ENCODE results near the gene VCL.
"Not testable (repeated sequence)": the region's sequence is repeated elsewhere in the genome, so short reads cannot be mapped to it uniquely, and the experiment has no call there.

VCL gene

GRCh38 chr10:74056050-74056818 lies 58.3 kb downstream of the VCL start:
- Histone ChIP-seq H3K4me3 (no peak overlapping the region), H3K27ac (peak overlapping the region in 4 of 21 experiments; percentile 27 to 64 (median 34))

- Histone ChIP-seq H3K27ac (no peak overlapping the region), H3K4me3 (no peak overlapping the region)
Measured at GRCh38 chr10:74058071-74058470, 60.2 kb downstream of the VCL start.

- Histone ChIP-seq H3K27ac (no peak overlapping the region), H3K4me3 (no peak overlapping the region)
Measured at GRCh38 chr10:74058658-74059057, 60.7 kb downstream of the VCL start.

- Histone ChIP-seq H3K27ac (peak overlapping the region in 3 of 21 experiments; percentile 10 to 66 (median 33)), H3K4me3 (no peak overlapping the region)
Measured at GRCh38 chr10:74061104-74061503, 63.2 kb downstream of the VCL start.

GRCh38 chr10:74061978-74062377 lies 64.1 kb downstream of the VCL start:
- peak overlapping the region in 2 of 21 experiments; percentile 16 to 26 for H3K27ac ChIP-seq
- H3K4me3 ChIP-seq, result not testable (repeated sequence)

- H3K4me3 ChIP-seq, result no peak overlapping the region
- H3K27ac ChIP-seq, result peak overlapping the region in 1 of 21 experiments; percentile 49
Measured at GRCh38 chr10:74063256-74063655, 65.3 kb downstream of the VCL start.

- Histone ChIP-seq H3K4me3 (no peak overlapping the region), H3K27ac (no peak overlapping the region)
Measured at GRCh38 chr10:74067373-74068352, 69.7 kb downstream of the VCL start.

- Histone ChIP-seq H3K4me3 (no peak overlapping the region), H3K27ac (no peak overlapping the region)
Measured at GRCh38 chr10:74071157-74071556, 73.2 kb downstream of the VCL start.

GRCh38 chr10:74072503-74072902 lies 74.6 kb downstream of the VCL start:
- Histone ChIP-seq H3K27ac (no peak overlapping the region), H3K4me3 (no peak overlapping the region)

GRCh38 chr10:74075906-74076305 lies 78.0 kb downstream of the VCL start:
- no peak overlapping the region for H3K27ac ChIP-seq
- H3K4me3 ChIP-seq, result no peak overlapping the region

GRCh38 chr10:74076961-74077360 lies 79.0 kb downstream of the VCL start:
- Histone ChIP-seq H3K4me3 (no peak overlapping the region), H3K27ac (no peak overlapping the region)

- no peak overlapping the region for H3K4me3 ChIP-seq
- H3K27ac ChIP-seq, result no peak overlapping the region
Measured at GRCh38 chr10:74077416-74077815, 79.5 kb downstream of the VCL start.

- H3K4me3 ChIP-seq, result no peak overlapping the region
- H3K27ac ChIP-seq, result peak overlapping the region in 1 of 21 experiments; percentile 41
Measured at GRCh38 chr10:74078037-74078436, 80.1 kb downstream of the VCL start.

GRCh38 chr10:74079028-74079935 lies 81.4 kb downstream of the VCL start:
- no peak overlapping the region for H3K4me3 ChIP-seq
- peak overlapping the region in 3 of 21 experiments; percentile 16 to 30 (median 26) for H3K27ac ChIP-seq

- Histone ChIP-seq H3K27ac (peak overlapping the region in 1 of 21 experiments; percentile 18), H3K4me3 (no peak overlapping the region)
Measured at GRCh38 chr10:74079936-74080590, 82.1 kb downstream of the VCL start.

GRCh38 chr10:74081192-74081803 lies 83.4 kb downstream of the VCL start:
- Histone ChIP-seq H3K27ac (no peak overlapping the region), H3K4me3 (no peak overlapping the region)

GRCh38 chr10:74081941-74082718 lies 84.2 kb downstream of the VCL start:
- H3K27ac ChIP-seq, result no peak overlapping the region
- no peak overlapping the region for H3K4me3 ChIP-seq

GRCh38 chr10:74083304-74083703 lies 85.4 kb downstream of the VCL start:
- H3K4me3 ChIP-seq, result no peak overlapping the region
- H3K27ac ChIP-seq, result no peak overlapping the region
